K562 (cell line): ENCODE results near the gene KCNA10. TPM values are rescaled to one million over a fixed set of nuclear protein-coding genes. Genes with fewer than 3 reads are reported as not detected.

Source experiments
- ATAC-seq: fragments of 200-7000 bp; cut with Tn5 transposase; 3 replicates; pipeline ENCODE4 v1.9.1; 2020; ENCODE audit warnings: moderate library complexity
- BruUV-seq: library from RNA; stranded (reverse); fragments of 400-500 nt; replicated peaks from 2 replicates; lab custom pipeline; 2021; lab: Mats Ljungman, UMichigan
- CTCF ChIA-PET: fragments of 300-600 bp; formaldehyde crosslinking; extraction: SDS; loops from one replicate; lab custom pipeline; 2021; ENCODE audit warnings: low intra/inter-chr PET ratio; lab: Yijun Ruan, JAX
- POLR2A ChIA-PET: fragments of 300-600, 350-650 bp; sonication (Branson Sonifier 250); formaldehyde crosslinking; extraction: SDS; loops from one replicate; lab custom pipeline; 2021; ENCODE audit warnings: antibody characterized with exemption, inconsistent platforms; lab: Yijun Ruan, JAX
- DNase-seq, 4 experiments: peaks; one replicate each; pipeline versions ENCODE4 v3.0.0 to v3.0.0-alpha.2; 2011 to 2018; ENCODE audit warnings: low spot score in 3 of 4, mixed read lengths in 3 of 4; ENCODE audit errors: extremely low read depth in 1 of 4
- FAIRE-seq: peaks from 2 replicates; lab custom pipeline; 2011; peaks lifted over from hg19 to GRCh38; lab: Jason Lieb, UNC
- H2AFZ ChIP-seq: 2 replicates; pipeline ENCODE4 v1.6.0; 2011; ENCODE audit warnings: low read depth, low read length, control low read depth, inconsistent platforms
- H3K27ac ChIP-seq: fragments of 200-600 bp; 3 replicates; pipeline ENCODE4 v1.8.0; 2011; ENCODE audit warnings: low read depth, mild to moderate bottlenecking, control low read depth, inconsistent platforms, low read length, moderate library complexity, mixed read lengths; ENCODE audit errors: extremely low read depth
- H3K27me3 ChIP-seq, 2 experiments: fragments of 300-600 bp in 1 of 2; 2 replicates in 1 of 2; 3 replicates in 1 of 2; pipeline versions ENCODE4 v1.6.0 to v1.8.0; 2011; ENCODE audit warnings: inconsistent platforms in 2 of 2, low read length in 2 of 2, mild to moderate bottlenecking in 1 of 2, mixed read lengths in 1 of 2, moderate library complexity in 1 of 2; ENCODE audit not compliant: control insufficient read depth in 2 of 2, insufficient read depth in 2 of 2
- H3K36me3 ChIP-seq: fragments of 300-600 bp; 3 replicates; pipeline ENCODE4 v1.8.0; 2011; ENCODE audit warnings: mild to moderate bottlenecking, low read length, inconsistent platforms; ENCODE audit not compliant: control insufficient read depth, insufficient read depth
- H3K4me1 ChIP-seq, 2 experiments: fragments of 200-600 bp in 1 of 2; replicated peaks in 1 of 2; 2 replicates in 1 of 2; 3 replicates in 1 of 2; pipeline versions ENCODE4 v1.5.1 to v1.8.0; 2011; ENCODE audit warnings: inconsistent platforms in 2 of 2, low read length in 2 of 2, mild to moderate bottlenecking in 1 of 2, mixed read lengths in 1 of 2, moderate library complexity in 1 of 2; ENCODE audit not compliant: control insufficient read depth in 2 of 2, insufficient read depth in 2 of 2
- H3K4me2 ChIP-seq: 2 replicates; pipeline ENCODE4 v1.6.1; 2011; ENCODE audit warnings: low read length, control low read depth, inconsistent platforms, mixed read lengths; ENCODE audit not compliant: insufficient read depth
- H3K4me3 ChIP-seq: fragments of 200-600 bp; sonication (generic), shearing (Covaris generic); 2 replicates; pipeline ENCODE4 v1.5.1; 2016; ENCODE audit warnings: control low read depth, inconsistent platforms
- H3K79me2 ChIP-seq: fragments of 200-600 bp; 3 replicates; pipeline ENCODE4 v1.8.0; 2011; ENCODE audit warnings: low read length, inconsistent platforms; ENCODE audit not compliant: control insufficient read depth, insufficient read depth
- H3K9ac ChIP-seq, 2 experiments: 2 replicates each; pipeline versions ENCODE4 v1.6.0 to v1.6.1; 2011; ENCODE audit warnings: low read depth in 2 of 2, low read length in 2 of 2, control low read depth in 1 of 2, inconsistent platforms in 1 of 2, mild to moderate bottlenecking in 1 of 2, mixed read lengths in 1 of 2; ENCODE audit not compliant: insufficient read depth in 1 of 2
- H3K9me1 ChIP-seq: one replicate; pipeline ENCODE4 v1.6.0; 2011; ENCODE audit warnings: inconsistent platforms, mild to moderate bottlenecking, low read length, moderate library complexity; ENCODE audit not compliant: control insufficient read depth, insufficient read depth
- H3K9me3 ChIP-seq: replicated peaks from 2 replicates; pipeline ENCODE4 v1.5.1; 2011; ENCODE audit warnings: low read depth, low read length, inconsistent platforms; ENCODE audit not compliant: control insufficient read depth, insufficient read depth
- H4K20me1 ChIP-seq: replicated peaks from 2 replicates; pipeline ENCODE4 v1.6.1; 2011; ENCODE audit warnings: low read length, inconsistent platforms, mixed read lengths; ENCODE audit not compliant: control insufficient read depth, insufficient read depth
- CHD4 ChIP-seq: fragments of 200-600 bp; sonication (generic); IDR thresholded peaks from 3 replicates; pipeline ENCODE4 v1.6.1; 2012; ENCODE audit warnings: low read depth, mild to moderate bottlenecking, mixed read lengths, low read length, inconsistent platforms; ENCODE audit not compliant: insufficient read depth, insufficient replicate concordance, poor library complexity, severe bottlenecking
- CREBBP ChIP-seq: IDR thresholded peaks from one replicate; pipeline ENCODE4 v1.6.1; 2012; ENCODE audit warnings: low read depth, mild to moderate bottlenecking, control low read depth, inconsistent platforms, low read length
- EGR1 ChIP-seq: fragments of 450-650 bp; conservative IDR thresholded peaks from 2 replicates; pipeline ENCODE4 v1.6.1; 2017; ENCODE audit warnings: mild to moderate bottlenecking
- ELF2 ChIP-seq: fragments of 250-450 bp; sonication (Bioruptor Pico); IDR thresholded peaks from 2 replicates; pipeline ENCODE4 v1.5.0; 2021; ENCODE audit warnings: mild to moderate bottlenecking
- HDAC3 ChIP-seq: fragments of 450-650 bp; IDR thresholded peaks from 2 replicates; pipeline ENCODE4 v1.6.1; 2018; ENCODE audit warnings: borderline replicate concordance, mild to moderate bottlenecking, moderate library complexity; ENCODE audit not compliant: partially characterized antibody
- NONO ChIP-seq, 2 experiments: fragments of 200-400 bp in 1 of 2; fragments of 450-650 bp in 1 of 2; formaldehyde crosslinking in 1 of 2; IDR thresholded peaks; 2 replicates each; pipeline ENCODE4 v1.6.1; 2017; ENCODE audit warnings: low read depth in 2 of 2, mild to moderate bottlenecking in 2 of 2, moderate library complexity in 2 of 2, low read length in 1 of 2
- PHB2 ChIP-seq: fragments of 450-650 bp; IDR thresholded peaks from 2 replicates; pipeline ENCODE4 v1.6.1; 2017; ENCODE audit warnings: low read depth
- TEAD2 ChIP-seq: fragments of 450-650 bp; IDR thresholded peaks from 2 replicates; pipeline ENCODE4 v1.6.1; 2016; ENCODE audit warnings: missing genetic modification characterization, control low read depth, missing compliant biosample characterization
- ZKSCAN8 ChIP-seq: fragments of 200-800 bp; sonication (Bioruptor generic); IDR thresholded peaks from 2 replicates; pipeline ENCODE4 v1.6.1; 2016; ENCODE audit warnings: missing genetic modification characterization, missing compliant biosample characterization
- WGBS: fragments of 100-300 bp; shearing (Covaris generic); methylation state at CpG from one replicate; pipeline ENCODE4 v1.1.6; 2016; ENCODE audit warnings: low coverage, mixed read lengths; ENCODE audit not compliant: insufficient coverage; ENCODE audit errors: missing lambda C conversion rate; 5-methylcytosine and 5-hydroxymethylcytosine counted together
- in situ Hi-C: fragments of 300-500 bp; cut with MboI; formaldehyde crosslinking; loops from 4 replicates; pipeline ENCODE4 v1.15.0; 2018; ENCODE audit warnings: inconsistent platforms, mixed read lengths
- intact Hi-C: fragments of 100-400 bp; cut with micrococcal nuclease; formaldehyde crosslinking; loops from 2 replicates; pipeline ENCODE4 v1.14.2; 2022
- polyA plus RNA-seq, 8 experiments: library from polyadenylated mRNA; depleted of rRNA in 4 of 8; stranded (reverse) in 5 of 8; unstranded in 3 of 8; fragments of >200 nt; fragmentation: Nextera tagmentation in 2 of 8; fragmentation: Illumina TruSeq in 1 of 8; extraction: Ambion mirVana in 2 of 8; extraction: Trizol in 1 of 8; gene quantifications; 2 replicates each; pipeline versions ENCODE4 v1.2.1 to v1.2.3, GENCODE V29; 2011 to 2014; ENCODE audit warnings: inconsistent platforms in 1 of 8, missing spikeins in 1 of 8
- total RNA-seq, 7 experiments: library from RNA; depleted of rRNA in 6 of 7; stranded (reverse); fragments of >200 nt in 6 of 7; fragmentation: Illumina TruSeq in 2 of 7; extraction: Trizol in 2 of 7; gene quantifications; 2 replicates each; pipeline versions ENCODE4 v1.2.1 to v1.2.3, GENCODE V29; 2011 to 2021; ENCODE audit warnings: low replicate concordance in 1 of 7
- TF ChIP-seq, protein P1 (sequence below): fragments of 450-650 bp; IDR thresholded peaks from 2 replicates; pipeline ENCODE4 v1.6.1; 2018; ENCODE audit warnings: mild to moderate bottlenecking, low read depth; ENCODE audit not compliant: partially characterized antibody
- TF ChIP-seq, protein P2 (sequence below): sonication (generic); formaldehyde crosslinking; IDR thresholded peaks from 2 replicates; pipeline ENCODE4 v1.8.1; 2023; ENCODE audit warnings: mild to moderate bottlenecking, missing genetic modification reagents, moderate library complexity
- TF ChIP-seq, protein P3 (sequence below): sonication (generic); IDR thresholded peaks from 2 replicates; pipeline ENCODE4 v1.6.1; 2016

Gene KCNA10
- total and polyA plus RNA-seq, 9 of the 15 experiments (the other 6 are each of a cell fraction or from before 2014, with no cell fraction given), result not detected

DNA sequence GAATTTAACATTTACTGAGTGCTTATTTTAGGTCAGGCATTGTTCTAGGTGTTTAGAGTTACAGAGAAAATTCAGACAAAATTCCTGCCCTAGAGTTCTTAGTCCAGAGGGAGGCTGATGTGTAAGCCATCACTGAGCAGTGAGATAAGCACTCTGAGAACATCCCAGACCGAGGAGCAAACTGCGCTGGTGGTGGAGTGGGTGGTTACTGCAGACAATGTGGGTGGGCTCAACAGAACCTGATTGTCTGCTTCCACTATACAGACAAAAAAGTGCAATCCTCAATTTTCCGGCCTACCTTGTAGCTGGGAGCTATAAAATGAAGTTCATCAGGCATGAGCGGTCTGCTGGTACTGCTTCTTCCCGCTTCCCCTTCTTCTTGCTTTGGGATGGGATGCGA, 44.5 kb downstream of the KCNA10 start:
- CTCF ChIA-PET, result no interaction called here

DNA sequence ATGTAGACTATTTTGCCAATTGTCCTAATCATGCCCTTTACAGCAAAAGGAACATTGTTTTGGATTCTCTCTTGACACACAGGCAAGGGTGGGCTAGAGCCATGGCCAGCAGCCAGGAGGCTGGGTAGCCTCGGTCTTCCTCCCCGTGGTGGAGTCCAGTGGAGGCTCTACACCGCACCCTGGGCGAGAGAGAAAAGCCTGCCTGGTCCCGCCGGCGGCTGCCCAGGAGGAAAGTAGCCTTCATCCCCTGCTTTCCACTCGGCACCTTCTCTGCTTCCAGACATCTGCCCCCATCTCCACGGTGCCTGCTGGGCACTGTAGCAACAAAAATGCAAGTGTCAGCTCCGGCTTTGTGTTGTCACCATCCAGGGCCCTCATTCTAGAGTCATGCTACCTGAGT, 46.4 kb downstream of the KCNA10 start:
- Histone ChIP-seq H3K9ac (no peak overlapping the region), H3K27ac (no peak overlapping the region), H3K4me3 (no peak overlapping the region), H3K4me1 (no peaks in the 10 kb centered on the region; a peak in 1 of 5 replicates), H3K36me3 (no peaks in the 10 kb centered on the region), H3K4me2 (no peak overlapping the region), H2AFZ (no peak overlapping the region), H3K9me3 (no peaks in the 10 kb centered on the region), H3K79me2 (no peaks in the 10 kb centered on the region), H4K20me1 (peaks cover 4% of the 10 kb centered on the region; the same call in 1 of the 2 replicates), H3K27me3 (peaks cover 7 to 13% of the 10 kb centered on the region in 2 experiments; a peak in 4 of 5 replicates), H3K9me1 (peaks cover 3% of the 10 kb centered on the region)
- DNase-seq, result no peak
- WGBS, result 0% methylated on average over 10 of the region's 10 CpGs
- intact Hi-C loops (no loop called here), in situ Hi-C loops (no loop called here)
- ChIA-PET POLR2A (no interaction called here), CTCF (no interaction called here)
- no TSS peak for BruUV-seq
- no peak for FAIRE-seq
- ATAC-seq, result no peak
- no peak for TF ChIP-seq CHD4
- TF ChIP-seq PHB2, result no peak
- TF ChIP-seq NONO (IDR thresholded peaks at IDR 0.05; ENCODE audit: low read depth in 2 of 2, low read length in 1 of 2), result no peak
- TF ChIP-seq, protein P1, sequence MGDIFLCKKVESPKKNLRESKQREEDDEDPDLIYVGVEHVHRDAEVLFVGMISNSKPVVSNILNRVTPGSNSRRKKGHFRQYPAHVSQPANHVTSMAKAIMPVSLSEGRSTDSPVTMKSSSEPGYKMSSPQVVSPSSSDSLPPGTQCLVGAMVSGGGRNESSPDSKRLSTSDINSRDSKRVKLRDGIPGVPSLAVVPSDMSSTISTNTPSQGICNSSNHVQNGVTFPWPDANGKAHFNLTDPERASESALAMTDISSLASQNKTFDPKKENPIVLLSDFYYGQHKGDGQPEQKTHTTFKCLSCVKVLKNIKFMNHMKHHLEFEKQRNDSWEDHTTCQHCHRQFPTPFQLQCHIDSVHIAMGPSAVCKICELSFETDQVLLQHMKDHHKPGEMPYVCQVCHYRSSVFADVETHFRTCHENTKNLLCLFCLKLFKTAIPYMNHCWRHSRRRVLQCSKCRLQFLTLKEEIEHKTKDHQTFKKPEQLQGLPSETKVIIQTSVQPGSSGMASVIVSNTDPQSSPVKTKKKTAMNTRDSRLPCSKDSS, result no peak
- no peak for TF ChIP-seq HDAC3
- TF ChIP-seq, protein P2, sequence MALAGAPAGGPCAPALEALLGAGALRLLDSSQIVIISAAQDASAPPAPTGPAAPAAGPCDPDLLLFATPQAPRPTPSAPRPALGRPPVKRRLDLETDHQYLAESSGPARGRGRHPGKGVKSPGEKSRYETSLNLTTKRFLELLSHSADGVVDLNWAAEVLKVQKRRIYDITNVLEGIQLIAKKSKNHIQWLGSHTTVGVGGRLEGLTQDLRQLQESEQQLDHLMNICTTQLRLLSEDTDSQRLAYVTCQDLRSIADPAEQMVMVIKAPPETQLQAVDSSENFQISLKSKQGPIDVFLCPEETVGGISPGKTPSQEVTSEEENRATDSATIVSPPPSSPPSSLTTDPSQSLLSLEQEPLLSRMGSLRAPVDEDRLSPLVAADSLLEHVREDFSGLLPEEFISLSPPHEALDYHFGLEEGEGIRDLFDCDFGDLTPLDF (CRISPR knock-in tag), result no peak
- no peak for TF ChIP-seq CREBBP
- TF ChIP-seq ELF2 (CRISPR knock-in tag), result no peak
- TF ChIP-seq TEAD2 (tag), result no peak
- TF ChIP-seq, protein P3, sequence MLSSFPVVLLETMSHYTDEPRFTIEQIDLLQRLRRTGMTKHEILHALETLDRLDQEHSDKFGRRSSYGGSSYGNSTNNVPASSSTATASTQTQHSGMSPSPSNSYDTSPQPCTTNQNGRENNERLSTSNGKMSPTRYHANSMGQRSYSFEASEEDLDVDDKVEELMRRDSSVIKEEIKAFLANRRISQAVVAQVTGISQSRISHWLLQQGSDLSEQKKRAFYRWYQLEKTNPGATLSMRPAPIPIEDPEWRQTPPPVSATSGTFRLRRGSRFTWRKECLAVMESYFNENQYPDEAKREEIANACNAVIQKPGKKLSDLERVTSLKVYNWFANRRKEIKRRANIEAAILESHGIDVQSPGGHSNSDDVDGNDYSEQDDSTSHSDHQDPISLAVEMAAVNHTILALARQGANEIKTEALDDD, result no peak

More for the DNA sequence above, 44.5 kb downstream of the KCNA10 start:
- peak; percentile 22; the same call in 1 of the 2 replicates for TF ChIP-seq EGR1
- TF ChIP-seq ZKSCAN8 (CRISPR knock-in tag), result no peak
- no peak for ATAC-seq
- no peaks in the 10 kb centered on the region for H3K36me3 ChIP-seq
- no peak overlapping the region for H3K4me3 ChIP-seq
- H3K27me3 ChIP-seq, result peaks cover 9 to 25% of the 10 kb centered on the region in 2 experiments; a peak in 4 of 5 replicates
- no peak for FAIRE-seq
- peaks cover 3% of the 10 kb centered on the region for H3K9me1 ChIP-seq
- no peak overlapping the region for H3K27ac ChIP-seq
- no peaks in the 10 kb centered on the region for H3K9me3 ChIP-seq
- POLR2A ChIA-PET, result no interaction called here
- no peaks in the 10 kb centered on the region for H3K79me2 ChIP-seq
- intact Hi-C loops, result no loop called here
- no peak overlapping the region for H3K4me2 ChIP-seq
- H3K9ac ChIP-seq, result no peak overlapping the region
- no peak for DNase-seq
- WGBS, result 4% methylated on average over 6 of the region's 6 CpGs
- H3K4me1 ChIP-seq, result no peaks in the 10 kb centered on the region; a peak in 1 of 5 replicates
- BruUV-seq, result no TSS peak
- H2AFZ ChIP-seq, result no peak overlapping the region
- in situ Hi-C loops, result no loop called here
- peaks cover 10% of the 10 kb centered on the region; the same call in 1 of the 2 replicates for H4K20me1 ChIP-seq
